Measurements from ENCODE around the gene PPP1R12B.
"Not testable (repeated sequence)": the region's sequence is repeated elsewhere in the genome, so short reads cannot be mapped to it uniquely, and the experiment has no call there.

Gene PPP1R12B

DNA sequence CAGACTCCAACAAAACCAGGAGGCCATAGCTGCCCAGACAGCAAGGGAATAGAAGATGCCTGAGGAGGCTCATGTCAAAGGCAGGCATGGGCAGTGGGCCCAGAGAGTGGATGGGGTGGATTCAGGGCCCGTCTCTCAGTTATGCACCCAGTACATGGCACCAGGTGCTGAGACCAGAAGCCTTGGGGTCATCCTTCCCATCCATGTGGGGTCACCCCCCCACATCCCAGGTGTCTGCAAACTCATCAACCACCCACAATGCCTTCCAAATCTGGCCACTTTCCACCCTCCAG lies 266.7 kb downstream of the PPP1R12B start:
- H3K9ac ChIP-seq (ENCODE audit: low read length); H3K4me3 ChIP-seq (ENCODE audit: low read depth in 1 of 2, low read length in 2 of 2); H3K27me3 ChIP-seq (ENCODE audit: control insufficient read depth in 1 of 2, insufficient read depth in 2 of 2, low read length in 2 of 2); H3K9me3 ChIP-seq (ENCODE audit: low read length); H3K36me3 ChIP-seq (ENCODE audit: insufficient read depth, low read length); H3K27ac ChIP-seq (ENCODE audit: low read depth, low read length): not testable (repeated sequence)
- peaks cover 27% of the 10 kb centered on the region for H3K4me1 ChIP-seq (ENCODE audit: insufficient read depth, low read length)

DNA sequence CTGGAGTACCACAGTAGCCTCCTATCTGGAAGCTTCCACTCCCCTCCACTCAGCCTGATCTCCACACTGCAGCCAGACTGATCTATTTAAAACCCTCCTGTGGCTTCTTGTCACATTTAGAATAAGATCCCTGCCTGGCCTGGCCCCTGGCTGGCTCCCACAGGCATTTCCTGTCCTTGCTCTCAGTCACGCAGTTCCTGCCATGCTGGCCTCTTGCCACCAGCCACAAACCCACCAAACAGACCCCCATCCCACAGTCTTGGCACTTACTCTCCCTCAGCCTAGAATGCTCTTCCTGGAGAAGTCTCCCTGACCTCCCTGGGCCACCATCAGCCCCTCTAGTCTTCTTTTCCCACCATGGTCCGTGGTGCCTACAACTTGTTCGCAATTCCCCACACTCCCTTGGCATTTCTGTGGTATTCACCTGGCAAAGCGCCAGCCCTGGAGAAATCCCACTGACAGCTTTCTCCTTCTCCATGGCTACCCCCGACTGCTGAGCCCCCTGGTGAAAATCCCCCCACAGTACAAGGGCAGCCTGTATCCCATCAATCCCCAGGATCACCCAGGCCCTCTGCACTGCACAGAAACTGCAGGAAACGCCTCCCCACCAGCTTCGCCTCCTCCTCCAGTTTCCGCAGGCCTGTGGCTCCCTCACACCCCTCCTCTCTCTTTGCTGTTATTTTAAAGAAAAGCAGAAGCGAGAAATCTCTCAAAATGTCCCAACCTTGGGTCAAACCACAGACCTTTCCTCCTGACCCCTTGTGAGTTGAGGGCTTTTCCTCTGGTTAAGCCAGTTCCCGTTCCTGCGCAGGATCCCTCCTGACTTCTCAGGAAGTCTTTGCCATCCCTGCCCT lies 267.2 kb downstream of the PPP1R12B start:
- Histone ChIP-seq H3K9ac (ENCODE audit: low read length) (no peak overlapping the region), H3K27me3 (ENCODE audit: control insufficient read depth in 1 of 2, insufficient read depth in 2 of 2, low read length in 2 of 2) (no peaks in the 10 kb centered on the region), H3K4me1 (ENCODE audit: insufficient read depth, low read length) (peaks cover 27% of the 10 kb centered on the region), H3K27ac (ENCODE audit: low read depth, low read length) (no peak overlapping the region), H3K9me3 (ENCODE audit: low read length) (no peaks in the 10 kb centered on the region), H3K4me3 (ENCODE audit: low read depth in 1 of 2, low read length in 2 of 2) (no peak overlapping the region), H3K36me3 (ENCODE audit: insufficient read depth, low read length) (no peaks in the 10 kb centered on the region)

DNA sequence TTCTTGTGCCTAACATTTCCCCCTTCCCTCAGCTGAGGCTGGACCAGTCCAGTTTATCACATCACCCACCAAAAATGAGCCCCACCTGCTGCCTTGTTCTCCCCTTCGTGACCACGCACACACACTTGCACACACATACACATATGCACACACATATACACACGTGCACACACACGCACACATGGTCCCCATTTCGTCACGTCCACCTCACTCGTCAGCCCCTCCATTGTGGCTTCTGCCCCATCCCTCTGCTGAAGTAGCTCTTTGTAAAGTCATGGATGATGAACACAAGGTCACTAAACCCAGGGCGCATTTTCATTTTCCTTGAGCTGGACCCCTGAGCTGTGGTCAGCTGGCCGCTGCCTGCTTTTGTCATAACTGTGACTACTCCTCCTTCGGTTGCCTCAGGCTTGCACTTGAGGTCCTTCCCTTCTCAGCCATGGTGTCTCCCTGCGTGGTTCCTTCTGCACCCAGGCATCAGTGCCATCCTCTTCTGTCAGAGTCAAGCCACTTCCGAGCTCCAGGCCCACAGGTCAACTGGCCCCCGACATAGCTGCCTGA lies 267.9 kb downstream of the PPP1R12B start:
- H3K9me3 ChIP-seq (ENCODE audit: low read length): no peaks in the 10 kb centered on the region
- no peak overlapping the region for H3K27ac ChIP-seq (ENCODE audit: low read depth, low read length)
- H3K27me3 ChIP-seq (ENCODE audit: control insufficient read depth in 1 of 2, insufficient read depth in 2 of 2, low read length in 2 of 2): no peaks in the 10 kb centered on the region
- H3K4me3 ChIP-seq (ENCODE audit: low read depth in 1 of 2, low read length in 2 of 2): no peak overlapping the region
- no peak overlapping the region for H3K9ac ChIP-seq (ENCODE audit: low read length)
- H3K36me3 ChIP-seq (ENCODE audit: insufficient read depth, low read length): no peaks in the 10 kb centered on the region
- peaks cover 27% of the 10 kb centered on the region for H3K4me1 ChIP-seq (ENCODE audit: insufficient read depth, low read length)

DNA sequence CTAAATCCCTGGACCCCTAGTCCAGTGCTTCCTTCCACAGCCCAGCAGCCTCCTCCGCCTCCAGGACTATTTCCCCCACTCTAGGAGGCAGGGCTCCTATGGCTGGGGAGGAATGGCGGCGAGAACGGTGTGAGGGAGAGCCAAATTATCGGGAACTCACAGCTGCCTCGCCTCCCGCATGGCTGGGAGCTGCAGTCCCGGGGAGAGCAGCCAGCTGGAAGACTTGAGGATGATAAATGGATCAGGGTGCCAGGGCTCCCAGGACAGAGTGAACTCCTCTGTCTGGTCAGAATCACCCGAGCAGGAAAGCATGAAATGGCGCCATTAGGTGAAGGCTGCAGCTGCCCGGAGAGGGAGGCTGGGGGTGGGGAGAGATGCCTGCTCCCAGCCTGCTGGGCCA lies 270.5 kb downstream of the PPP1R12B start:
- H3K4me1 ChIP-seq (ENCODE audit: insufficient read depth, low read length): peaks cover 38% of the 10 kb centered on the region
- not testable (repeated sequence) for H3K27ac ChIP-seq (ENCODE audit: low read depth, low read length); H3K9ac ChIP-seq (ENCODE audit: low read length); H3K4me3 ChIP-seq (ENCODE audit: low read depth in 1 of 2, low read length in 2 of 2); H3K27me3 ChIP-seq (ENCODE audit: control insufficient read depth in 1 of 2, insufficient read depth in 2 of 2, low read length in 2 of 2); H3K36me3 ChIP-seq (ENCODE audit: insufficient read depth, low read length); H3K9me3 ChIP-seq (ENCODE audit: low read length)

DNA sequence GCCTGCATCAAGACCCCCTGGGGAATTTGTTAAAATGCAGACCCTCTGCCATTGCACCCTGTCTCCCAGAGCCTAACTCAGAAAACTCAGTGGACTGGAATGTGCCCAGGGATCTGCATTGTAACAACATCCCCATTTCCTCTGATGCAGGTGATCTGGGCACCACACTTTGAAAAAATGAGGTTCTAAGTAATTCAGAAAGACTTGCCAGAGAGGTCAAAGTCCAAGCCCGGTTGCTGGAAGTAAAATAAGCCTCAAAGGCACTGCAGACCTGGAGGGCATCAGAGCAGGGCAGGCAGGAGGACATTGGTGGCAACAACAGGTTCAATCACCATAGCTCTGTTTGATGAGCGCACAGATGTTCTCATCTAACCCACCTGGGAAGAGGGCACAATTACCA lies 271.0 kb downstream of the PPP1R12B start:
- Histone ChIP-seq H3K27me3 (ENCODE audit: control insufficient read depth in 1 of 2, insufficient read depth in 2 of 2, low read length in 2 of 2) (no peaks in the 10 kb centered on the region), H3K4me3 (ENCODE audit: low read depth in 1 of 2, low read length in 2 of 2) (no peak overlapping the region), H3K36me3 (ENCODE audit: insufficient read depth, low read length) (no peaks in the 10 kb centered on the region), H3K4me1 (ENCODE audit: insufficient read depth, low read length) (peaks cover 37% of the 10 kb centered on the region), H3K27ac (ENCODE audit: low read depth, low read length) (no peak overlapping the region), H3K9me3 (ENCODE audit: low read length) (no peaks in the 10 kb centered on the region), H3K9ac (ENCODE audit: low read length) (no peak overlapping the region)

DNA sequence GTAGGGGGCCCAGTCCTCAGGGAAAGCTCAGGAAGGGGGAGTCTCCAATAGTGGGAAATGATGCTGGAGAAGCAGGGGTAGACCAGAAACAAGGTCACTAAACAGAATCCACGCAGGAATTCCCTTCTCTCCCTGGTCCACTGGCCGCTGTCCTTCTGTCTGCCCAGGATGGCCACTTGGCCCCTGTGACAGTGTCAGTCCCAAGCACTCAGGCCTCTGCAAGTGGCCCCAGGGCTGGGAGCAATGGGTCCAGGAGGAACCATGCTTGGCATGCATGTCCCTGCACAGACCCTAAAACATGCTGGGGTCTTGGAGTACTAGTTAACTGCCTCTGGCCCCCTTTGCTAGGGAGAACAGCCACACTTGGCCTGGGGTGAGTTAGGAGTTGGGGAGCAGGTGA lies 271.5 kb downstream of the PPP1R12B start:
- H3K4me3 ChIP-seq (ENCODE audit: low read depth in 1 of 2, low read length in 2 of 2); H3K9ac ChIP-seq (ENCODE audit: low read length); H3K27ac ChIP-seq (ENCODE audit: low read depth, low read length); H3K27me3 ChIP-seq (ENCODE audit: control insufficient read depth in 1 of 2, insufficient read depth in 2 of 2, low read length in 2 of 2); H3K9me3 ChIP-seq (ENCODE audit: low read length); H3K36me3 ChIP-seq (ENCODE audit: insufficient read depth, low read length): not testable (repeated sequence)
- H3K4me1 ChIP-seq (ENCODE audit: insufficient read depth, low read length): peaks cover 32% of the 10 kb centered on the region

DNA sequence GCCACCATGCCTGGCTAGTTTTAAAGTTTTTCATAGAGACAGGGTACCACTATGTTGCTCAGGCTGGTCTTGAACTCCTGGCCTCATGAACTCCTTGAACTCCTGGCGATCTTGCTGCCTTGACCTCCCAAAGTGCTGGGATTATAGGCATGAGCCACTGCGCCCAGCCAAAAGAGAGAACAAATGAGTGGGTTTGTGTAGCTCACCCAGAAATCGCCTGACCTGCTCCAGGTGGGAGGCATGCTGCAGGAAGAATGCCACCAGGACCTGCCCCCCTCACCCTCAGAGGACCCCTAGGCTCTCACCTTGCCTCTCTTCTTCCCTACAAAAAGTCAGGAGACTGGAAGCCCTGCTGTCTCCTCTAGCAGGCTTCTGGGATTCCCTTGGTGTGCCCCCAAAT lies 272.9 kb downstream of the PPP1R12B start:
- Histone ChIP-seq H3K27me3 (ENCODE audit: control insufficient read depth in 1 of 2, insufficient read depth in 2 of 2, low read length in 2 of 2) (no peaks in the 10 kb centered on the region), H3K4me1 (ENCODE audit: insufficient read depth, low read length) (peaks cover 19% of the 10 kb centered on the region), H3K4me3 (ENCODE audit: low read depth in 1 of 2, low read length in 2 of 2) (no peak overlapping the region), H3K36me3 (ENCODE audit: insufficient read depth, low read length) (no peaks in the 10 kb centered on the region), H3K9ac (ENCODE audit: low read length) (no peak overlapping the region), H3K27ac (ENCODE audit: low read depth, low read length) (no peak overlapping the region), H3K9me3 (ENCODE audit: low read length) (no peaks in the 10 kb centered on the region)

DNA sequence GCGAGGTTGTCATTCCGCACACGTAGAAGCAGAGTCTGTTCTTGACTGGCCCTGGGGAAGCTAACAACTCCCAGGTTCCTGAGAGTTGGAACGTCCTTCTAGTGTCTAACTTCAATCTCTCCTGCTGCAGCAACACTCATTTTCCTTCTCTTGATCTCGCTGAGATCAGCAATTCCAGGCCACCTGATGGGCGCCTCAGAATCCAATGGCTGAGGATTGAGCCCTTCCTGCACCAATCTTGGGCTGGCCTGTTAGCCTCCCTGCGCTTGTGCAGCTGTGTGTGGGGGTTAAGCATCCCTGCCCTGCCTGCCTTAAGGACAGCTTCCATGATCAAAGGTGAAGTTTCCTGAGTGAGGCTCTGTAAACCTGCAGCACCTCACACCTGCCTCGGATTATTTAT lies 273.9 kb downstream of the PPP1R12B start:
- Histone ChIP-seq H3K9ac (ENCODE audit: low read length) (no peak overlapping the region), H3K4me3 (ENCODE audit: low read depth in 1 of 2, low read length in 2 of 2) (no peak overlapping the region), H3K27ac (ENCODE audit: low read depth, low read length) (no peak overlapping the region), H3K36me3 (ENCODE audit: insufficient read depth, low read length) (no peaks in the 10 kb centered on the region), H3K27me3 (ENCODE audit: control insufficient read depth in 1 of 2, insufficient read depth in 2 of 2, low read length in 2 of 2) (no peaks in the 10 kb centered on the region), H3K4me1 (ENCODE audit: insufficient read depth, low read length) (peaks cover 19% of the 10 kb centered on the region), H3K9me3 (ENCODE audit: low read length) (no peaks in the 10 kb centered on the region)

DNA sequence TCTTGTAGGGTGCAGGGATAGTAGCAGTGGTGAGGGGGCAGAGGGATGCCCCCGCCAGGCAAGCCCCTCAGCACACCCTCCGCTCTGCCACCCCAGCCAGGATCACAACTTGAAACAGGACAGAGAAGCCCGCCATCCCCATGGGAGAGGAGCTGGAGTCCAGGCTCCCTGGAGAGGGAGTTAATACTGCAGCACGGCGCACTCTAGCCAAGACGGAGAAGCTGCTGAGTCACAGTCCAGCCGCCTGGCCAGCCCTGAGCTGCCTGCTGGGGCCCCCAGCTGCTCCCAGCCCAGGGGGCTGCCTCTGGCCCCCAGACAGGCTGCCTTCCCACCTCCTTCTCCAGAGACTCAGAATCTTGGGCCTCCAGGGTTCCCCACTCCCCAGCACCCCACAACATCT lies 274.6 kb downstream of the PPP1R12B start:
- H3K4me3 ChIP-seq (ENCODE audit: low read depth in 1 of 2, low read length in 2 of 2): no peak overlapping the region
- H3K36me3 ChIP-seq (ENCODE audit: insufficient read depth, low read length): no peaks in the 10 kb centered on the region
- H3K9me3 ChIP-seq (ENCODE audit: low read length): no peaks in the 10 kb centered on the region
- H3K27me3 ChIP-seq (ENCODE audit: control insufficient read depth in 1 of 2, insufficient read depth in 2 of 2, low read length in 2 of 2): no peaks in the 10 kb centered on the region
- H3K27ac ChIP-seq (ENCODE audit: low read depth, low read length): no peak overlapping the region
- no peak overlapping the region for H3K9ac ChIP-seq (ENCODE audit: low read length)
- peaks cover 19% of the 10 kb centered on the region for H3K4me1 ChIP-seq (ENCODE audit: insufficient read depth, low read length)

DNA sequence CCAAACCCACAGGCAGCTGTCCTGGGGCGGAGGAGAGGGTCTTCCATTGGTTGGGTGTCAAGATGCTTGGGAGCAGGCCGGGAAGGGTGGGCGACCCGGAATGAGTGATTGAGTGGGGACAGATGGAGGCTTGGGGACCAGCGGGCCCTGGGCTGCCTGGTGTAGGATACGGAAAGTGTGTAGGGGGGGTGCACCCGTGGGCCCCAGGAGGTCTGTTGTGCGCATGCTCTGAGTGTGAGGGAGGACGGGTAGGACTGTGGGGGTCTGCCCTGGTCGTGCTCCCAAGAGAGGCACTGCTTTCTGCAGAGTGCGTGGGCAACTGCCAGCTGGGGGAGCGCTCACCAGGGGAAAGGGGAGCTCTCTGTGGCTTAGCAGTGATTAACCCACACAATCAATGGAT lies 275.0 kb downstream of the PPP1R12B start:
- not testable (repeated sequence) for H3K9me3 ChIP-seq (ENCODE audit: low read length); H3K9ac ChIP-seq (ENCODE audit: low read length); H3K27me3 ChIP-seq (ENCODE audit: control insufficient read depth in 1 of 2, insufficient read depth in 2 of 2, low read length in 2 of 2); H3K36me3 ChIP-seq (ENCODE audit: insufficient read depth, low read length); H3K27ac ChIP-seq (ENCODE audit: low read depth, low read length); H3K4me3 ChIP-seq (ENCODE audit: low read depth in 1 of 2, low read length in 2 of 2)
- peaks cover 16% of the 10 kb centered on the region for H3K4me1 ChIP-seq (ENCODE audit: insufficient read depth, low read length)

DNA sequence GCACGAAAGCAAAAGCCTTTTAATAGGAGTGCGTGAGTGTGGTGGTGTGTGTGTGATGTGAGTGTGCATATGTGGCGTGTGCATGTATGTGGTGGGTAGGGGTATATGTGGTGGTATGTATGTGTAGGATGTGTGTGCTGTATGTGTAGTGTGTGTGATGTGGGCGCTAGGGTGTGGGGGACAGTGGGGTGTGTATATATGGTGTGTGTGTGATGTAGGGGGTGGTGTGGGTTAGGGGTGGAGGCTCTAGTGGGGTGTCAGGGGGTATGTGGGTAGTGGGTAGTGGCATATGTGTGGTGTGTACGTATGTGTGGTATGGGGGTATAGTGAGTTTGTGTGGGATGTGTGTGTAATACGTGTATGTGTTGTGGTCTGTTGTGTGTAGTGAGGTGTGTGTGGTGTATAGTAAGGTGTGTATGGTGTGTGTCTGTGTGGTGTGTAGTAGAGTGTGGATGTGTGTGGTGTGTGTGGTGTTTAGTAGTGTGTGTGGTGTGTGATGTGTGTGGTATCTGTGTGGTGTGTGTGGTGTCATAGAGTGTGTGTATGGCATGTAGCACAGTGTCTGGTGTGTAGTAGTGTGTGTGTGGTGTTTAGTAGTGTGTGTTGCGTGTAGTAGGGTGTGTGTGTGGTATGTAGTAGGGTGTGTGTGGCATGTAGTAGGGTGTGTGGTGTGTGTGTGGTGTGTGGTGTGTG lies 275.7 kb downstream of the PPP1R12B start:
- Histone ChIP-seq H3K27ac (ENCODE audit: low read depth, low read length) (no peak overlapping the region), H3K36me3 (ENCODE audit: insufficient read depth, low read length) (no peaks in the 10 kb centered on the region), H3K9ac (ENCODE audit: low read length) (no peak overlapping the region), H3K9me3 (ENCODE audit: low read length) (no peaks in the 10 kb centered on the region), H3K4me1 (ENCODE audit: insufficient read depth, low read length) (peaks cover 11% of the 10 kb centered on the region), H3K4me3 (ENCODE audit: low read depth in 1 of 2, low read length in 2 of 2) (no peak overlapping the region), H3K27me3 (ENCODE audit: control insufficient read depth in 1 of 2, insufficient read depth in 2 of 2, low read length in 2 of 2) (no peaks in the 10 kb centered on the region)

DNA sequence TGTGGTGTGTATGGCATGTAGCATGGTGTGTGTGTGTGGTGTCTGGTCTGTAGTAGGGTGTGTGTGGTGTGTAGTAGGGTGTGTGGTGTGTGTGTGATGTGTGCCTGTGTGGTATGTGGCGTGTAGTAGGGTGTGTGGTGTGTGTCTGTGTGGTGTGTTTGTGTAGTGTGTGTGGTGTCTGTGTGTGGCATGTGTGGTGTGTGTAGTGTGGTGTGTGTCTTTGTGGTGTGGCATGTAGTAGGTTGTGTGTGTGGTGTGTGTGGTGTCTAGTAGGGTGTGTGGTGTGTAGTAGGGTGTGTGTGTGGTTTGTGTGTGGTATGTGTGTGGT lies 276.2 kb downstream of the PPP1R12B start:
- no peak overlapping the region for H3K4me3 ChIP-seq (ENCODE audit: low read depth in 1 of 2, low read length in 2 of 2)
- H3K27ac ChIP-seq (ENCODE audit: low read depth, low read length): no peak overlapping the region
- H3K4me1 ChIP-seq (ENCODE audit: insufficient read depth, low read length): peaks cover 11% of the 10 kb centered on the region
- no peaks in the 10 kb centered on the region for H3K27me3 ChIP-seq (ENCODE audit: control insufficient read depth in 1 of 2, insufficient read depth in 2 of 2, low read length in 2 of 2)
- no peak overlapping the region for H3K9ac ChIP-seq (ENCODE audit: low read length)
- H3K36me3 ChIP-seq (ENCODE audit: insufficient read depth, low read length): no peaks in the 10 kb centered on the region
- H3K9me3 ChIP-seq (ENCODE audit: low read length): no peaks in the 10 kb centered on the region

Data from muscle layer of colon (tissue), 2 donors.